Spinal cord (tissue), 10 donors: ENCODE results near the gene AGPAT3. TPM values are rescaled to one million over a fixed set of nuclear protein-coding genes. Genes with fewer than 3 reads are reported as not detected.

Source experiments
- DNase-seq, 6 donors: peaks; one replicate each; pipeline versions ENCODE4 v3.0.0 to v3.0.0-alpha.2; 2013 to 2015; ENCODE audit warnings: low spot score in 6 of 6, low read depth in 4 of 6
- H3K27ac ChIP-seq: one replicate; pipeline ENCODE4 v1.5.1; 2013; ENCODE audit warnings: low read depth, low read length, control low read depth
- H3K27me3 ChIP-seq: one replicate; pipeline ENCODE4 v1.6.1; 2013; ENCODE audit warnings: low read length; ENCODE audit not compliant: control insufficient read depth, insufficient read depth
- H3K36me3 ChIP-seq: one replicate; pipeline ENCODE4 v1.6.1; 2013; ENCODE audit warnings: low read length; ENCODE audit not compliant: control insufficient read depth, insufficient read depth
- H3K4me1 ChIP-seq: one replicate; pipeline ENCODE4 v1.6.1; 2013; ENCODE audit warnings: low read length; ENCODE audit not compliant: control insufficient read depth, insufficient read depth
- H3K4me3 ChIP-seq: one replicate; pipeline ENCODE4 v1.5.1; 2013; ENCODE audit warnings: low read depth, low read length, control low read depth
- H3K9me3 ChIP-seq: one replicate; pipeline ENCODE4 v1.6.1; 2013; ENCODE audit warnings: low read length; ENCODE audit not compliant: control insufficient read depth, insufficient read depth
- WGBS: methylation state at CpG from one replicate; pipeline ENCODE4 v1.1.5; 2013; ENCODE audit warnings: missing lambda C conversion rate; ENCODE audit not compliant: insufficient coverage; 5-methylcytosine and 5-hydroxymethylcytosine counted together
- polyA plus RNA-seq, 2 donors: library from polyadenylated mRNA; unstranded; fragments of 120-200 nt; gene quantifications; one replicate each; pipeline ENCODE4 v1.2.1, GENCODE V29; 2013; ENCODE audit not compliant: insufficient read length in 2 of 2
- total RNA-seq, 2 donors: library from RNA; depleted of rRNA in 1 of 2; stranded (reverse); fragments of 120-200 nt in 1 of 2; fragments of >200 nt in 1 of 2; gene quantifications; one replicate each; pipeline versions ENCODE4 v1.2.3 to v1.2.4, GENCODE V29; 2013 to 2014
- donor health status: healthy.

Gene AGPAT3
- total and polyA plus RNA-seq, 4 donors = 33.7 to 63.3 (median 49.3) TPM

GRCh38 chr21:43939443-43940328 lies 74.7 kb downstream of the AGPAT3 start:
- Histone ChIP-seq H3K27ac (no peak overlapping the region), H3K4me3 (no peak overlapping the region), H3K9me3 (peaks cover 1% of the 10 kb centered on the region), H3K27me3 (no peaks in the 10 kb centered on the region), H3K4me1 (peaks cover 66% of the 10 kb centered on the region), H3K36me3 (peaks cover 60% of the 10 kb centered on the region)
- 86% methylated on average over 29 of the region's 30 CpGs for WGBS
- no peak for DNase-seq

- Histone ChIP-seq H3K4me3 (no peak overlapping the region), H3K9me3 (peaks cover 1% of the 10 kb centered on the region), H3K27ac (no peak overlapping the region), H3K27me3 (no peaks in the 10 kb centered on the region), H3K4me1 (peaks cover 64% of the 10 kb centered on the region), H3K36me3 (peaks cover 56% of the 10 kb centered on the region)
- no peak for DNase-seq
- WGBS = 55% methylated on average over 18 of the region's 21 CpGs
These were observed 75.5 kb downstream of the AGPAT3 start for GRCh38 chr21:43940329-43941050.

GRCh38 chr21:43942201-43942600 lies 77.2 kb downstream of the AGPAT3 start:
- no peaks in the 10 kb centered on the region for H3K9me3 ChIP-seq
- WGBS = 97% methylated on average over 20 of the region's 20 CpGs
- peaks cover 47% of the 10 kb centered on the region for H3K4me1 ChIP-seq
- no peak overlapping the region for H3K4me3 ChIP-seq
- no peak for DNase-seq
- no peaks in the 10 kb centered on the region for H3K27me3 ChIP-seq
- no peak overlapping the region for H3K27ac ChIP-seq
- peaks cover 57% of the 10 kb centered on the region for H3K36me3 ChIP-seq

- H3K4me3 ChIP-seq = no peak overlapping the region
- 98% methylated on average over 9 of the region's 13 CpGs for WGBS
- DNase-seq = no peak
- no peaks in the 10 kb centered on the region for H3K27me3 ChIP-seq
- no peaks in the 10 kb centered on the region for H3K9me3 ChIP-seq
- peaks cover 43% of the 10 kb centered on the region for H3K4me1 ChIP-seq
- no peak overlapping the region for H3K27ac ChIP-seq
- H3K36me3 ChIP-seq = peaks cover 57% of the 10 kb centered on the region
These were observed 77.6 kb downstream of the AGPAT3 start for GRCh38 chr21:43942621-43943020.

GRCh38 chr21:43943512-43944077 lies 78.6 kb downstream of the AGPAT3 start:
- H3K27me3 ChIP-seq = no peaks in the 10 kb centered on the region
- WGBS = 87% methylated on average over 29 of the region's 30 CpGs
- H3K9me3 ChIP-seq = no peaks in the 10 kb centered on the region
- H3K4me1 ChIP-seq = peaks cover 43% of the 10 kb centered on the region
- no peak overlapping the region for H3K4me3 ChIP-seq
- no peak overlapping the region for H3K27ac ChIP-seq
- H3K36me3 ChIP-seq = peaks cover 56% of the 10 kb centered on the region
- no peak for DNase-seq

GRCh38 chr21:43944078-43944633 lies 79.1 kb downstream of the AGPAT3 start:
- no peaks in the 10 kb centered on the region for H3K27me3 ChIP-seq
- 75% methylated on average over 17 of the region's 20 CpGs for WGBS
- peaks cover 51% of the 10 kb centered on the region for H3K36me3 ChIP-seq

GRCh38 chr21:43944757-43945156 lies 79.7 kb downstream of the AGPAT3 start:
- H3K4me3 ChIP-seq = no peak overlapping the region
- H3K27me3 ChIP-seq = no peaks in the 10 kb centered on the region
- peaks cover 31% of the 10 kb centered on the region for H3K4me1 ChIP-seq
- DNase-seq = no peak
- WGBS = 79% methylated on average over 11 of the region's 12 CpGs
- no peak overlapping the region for H3K27ac ChIP-seq
- H3K9me3 ChIP-seq = no peaks in the 10 kb centered on the region
- H3K36me3 ChIP-seq = peaks cover 45% of the 10 kb centered on the region

More at GRCh38 chr21:43944078-43944633, 79.1 kb downstream of the AGPAT3 start:
- DNase-seq = no peak
- Histone ChIP-seq H3K27ac (no peak overlapping the region), H3K9me3 (no peaks in the 10 kb centered on the region), H3K4me3 (no peak overlapping the region), H3K4me1 (peaks cover 37% of the 10 kb centered on the region)

- Histone ChIP-seq H3K27ac (no peak overlapping the region), H3K4me3 (no peak overlapping the region), H3K27me3 (no peaks in the 10 kb centered on the region), H3K36me3 (peaks cover 37% of the 10 kb centered on the region), H3K4me1 (peaks cover 13% of the 10 kb centered on the region), H3K9me3 (no peaks in the 10 kb centered on the region)
- no peak for DNase-seq
- 100% methylated on average over 3 of the region's 6 CpGs for WGBS
These were observed 83.9 kb downstream of the AGPAT3 start for GRCh38 chr21:43948740-43949498.
